Ishikawa (cell line): ENCODE measurements around the gene PLCD3.

Source experiments
- CEBPB ChIP-seq: IDR thresholded peaks from 2 replicates; pipeline ENCODE4 v1.6.1; 2012
- EP300 ChIP-seq: IDR thresholded peaks from 2 replicates; pipeline ENCODE4 v1.6.1; 2012; ENCODE audit warnings: borderline replicate concordance
- YY1 ChIP-seq: IDR thresholded peaks from 2 replicates; pipeline ENCODE4 v1.6.1; 2012; ENCODE audit warnings: low read depth
- TF ChIP-seq, protein P1 (sequence below): IDR thresholded peaks from 2 replicates; pipeline ENCODE4 v1.6.1; 2012; ENCODE audit warnings: low read depth, mild to moderate bottlenecking

DNA sequence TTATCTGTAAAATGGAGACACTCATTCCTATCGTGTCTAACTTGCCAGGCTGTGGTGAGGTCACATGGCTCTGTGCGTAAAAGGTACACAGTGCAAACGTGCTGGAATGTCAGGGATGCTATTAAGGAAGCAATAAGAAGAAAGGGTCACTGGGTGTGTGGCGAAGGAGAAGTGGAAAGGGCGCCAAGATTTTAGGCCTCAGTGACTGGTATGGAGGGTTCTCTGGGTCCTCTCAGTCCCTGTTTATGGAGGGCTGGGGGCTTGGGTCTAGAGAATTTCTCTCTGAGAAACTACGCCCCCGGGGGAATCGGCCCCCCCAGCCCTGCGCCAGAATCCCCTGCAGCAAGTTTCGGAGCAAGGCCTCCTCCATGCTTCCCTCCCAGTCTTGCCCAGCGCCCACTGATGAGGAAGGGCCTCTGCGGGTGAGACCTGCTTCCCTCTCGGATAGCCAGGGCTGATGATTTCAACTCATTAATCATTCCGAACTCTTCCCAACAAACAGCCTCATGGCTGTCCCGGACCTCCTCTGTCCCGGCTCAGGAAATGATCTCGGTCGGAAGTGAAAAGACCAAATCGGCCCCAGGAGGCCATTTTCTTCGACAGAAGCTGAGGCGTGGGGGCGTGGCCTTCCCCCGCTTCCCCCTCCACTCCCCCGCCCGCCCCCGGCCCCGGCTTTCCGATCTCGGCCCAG, 14.7 kb upstream of the PLCD3 start:
- no peak for TF ChIP-seq EP300
- TF ChIP-seq, protein P1, sequence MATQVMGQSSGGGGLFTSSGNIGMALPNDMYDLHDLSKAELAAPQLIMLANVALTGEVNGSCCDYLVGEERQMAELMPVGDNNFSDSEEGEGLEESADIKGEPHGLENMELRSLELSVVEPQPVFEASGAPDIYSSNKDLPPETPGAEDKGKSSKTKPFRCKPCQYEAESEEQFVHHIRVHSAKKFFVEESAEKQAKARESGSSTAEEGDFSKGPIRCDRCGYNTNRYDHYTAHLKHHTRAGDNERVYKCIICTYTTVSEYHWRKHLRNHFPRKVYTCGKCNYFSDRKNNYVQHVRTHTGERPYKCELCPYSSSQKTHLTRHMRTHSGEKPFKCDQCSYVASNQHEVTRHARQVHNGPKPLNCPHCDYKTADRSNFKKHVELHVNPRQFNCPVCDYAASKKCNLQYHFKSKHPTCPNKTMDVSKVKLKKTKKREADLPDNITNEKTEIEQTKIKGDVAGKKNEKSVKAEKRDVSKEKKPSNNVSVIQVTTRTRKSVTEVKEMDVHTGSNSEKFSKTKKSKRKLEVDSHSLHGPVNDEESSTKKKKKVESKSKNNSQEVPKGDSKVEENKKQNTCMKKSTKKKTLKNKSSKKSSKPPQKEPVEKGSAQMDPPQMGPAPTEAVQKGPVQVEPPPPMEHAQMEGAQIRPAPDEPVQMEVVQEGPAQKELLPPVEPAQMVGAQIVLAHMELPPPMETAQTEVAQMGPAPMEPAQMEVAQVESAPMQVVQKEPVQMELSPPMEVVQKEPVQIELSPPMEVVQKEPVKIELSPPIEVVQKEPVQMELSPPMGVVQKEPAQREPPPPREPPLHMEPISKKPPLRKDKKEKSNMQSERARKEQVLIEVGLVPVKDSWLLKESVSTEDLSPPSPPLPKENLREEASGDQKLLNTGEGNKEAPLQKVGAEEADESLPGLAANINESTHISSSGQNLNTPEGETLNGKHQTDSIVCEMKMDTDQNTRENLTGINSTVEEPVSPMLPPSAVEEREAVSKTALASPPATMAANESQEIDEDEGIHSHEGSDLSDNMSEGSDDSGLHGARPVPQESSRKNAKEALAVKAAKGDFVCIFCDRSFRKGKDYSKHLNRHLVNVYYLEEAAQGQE: no peak
- TF ChIP-seq CEBPB: no peak
- TF ChIP-seq YY1: peak; percentile 80; the same call in 1 of the 2 replicates
